HCT116 (cell line): ENCODE results near the gene RAB26. TPM values are rescaled to one million over a fixed set of nuclear protein-coding genes. Genes with fewer than 3 reads are reported as not detected.
"Not testable (repeated sequence)": the region's sequence is repeated elsewhere in the genome, so short reads cannot be mapped to it uniquely, and the experiment has no call there.

ENCODE experiments used
- ATAC-seq: fragments of 200-7000 bp; cut with Tn5 transposase; 2 replicates; pipeline ENCODE4 v1.9.1; 2020; ENCODE audit warnings: mild to moderate bottlenecking, moderate library complexity
- BruUV-seq: library from RNA; stranded (reverse); fragments of 400-500 nt; replicated peaks from 2 replicates; lab custom pipeline; 2021; lab: Mats Ljungman, UMichigan
- CTCF ChIA-PET: fragments of 300-600 bp; sonication (Branson Sonifier 250); formaldehyde crosslinking; loops from one replicate; lab custom pipeline; 2021; ENCODE audit warnings: antibody characterized with exemption; lab: Charles Lee
- POLR2A ChIA-PET: fragments of 300-600, 350-600 bp; sonication (Branson Sonifier 250); formaldehyde crosslinking; loops from one replicate; lab custom pipeline; 2021; ENCODE audit warnings: antibody characterized with exemption; lab: Charles Lee
- RAD21 ChIA-PET, 2 experiments: fragments of 300-600 bp; sonication (Branson Sonifier 250); formaldehyde crosslinking; loops; one replicate each; lab custom pipeline; 2023; ENCODE audit warnings: low total read pairs in 2 of 2; ENCODE audit not compliant: uncharacterized antibody in 2 of 2, unreplicated experiment in 2 of 2, low non-redundant PET in 1 of 2; lab: Charles Lee
- DNase-seq: peaks from one replicate; pipeline ENCODE4 v3.0.0-alpha.2; 2010; ENCODE audit warnings: low read depth, low spot score
- H2AFZ ChIP-seq: fragments of 200-600 bp; shearing (Covaris generic), sonication (generic); 2 replicates; pipeline ENCODE4 v1.6.1; 2017; ENCODE audit warnings: low read depth, mixed run types, mixed read lengths, antibody characterized with exemption, low read length; ENCODE audit not compliant: poor library complexity, severe bottlenecking
- H3K27ac ChIP-seq: 2 replicates; pipeline ENCODE4 v1.5.1; 2012; ENCODE audit warnings: low read depth, low read length
- H3K27me3 ChIP-seq: fragments of 200-600 bp; sonication (generic); 2 replicates; pipeline ENCODE4 v1.6.1; 2016; ENCODE audit warnings: mixed run types, low read length, mixed read lengths; ENCODE audit not compliant: insufficient read depth
- H3K36me3 ChIP-seq, 2 experiments: fragments of 200-500 bp in 1 of 2; fragments of 200-600 bp in 1 of 2; sonication (Bioruptor generic) in 1 of 2; sonication (generic) in 1 of 2; 2 replicates each; pipeline versions ENCODE4 v1.5.1 to v1.6.1; 2014 to 2016; ENCODE audit warnings: low read length in 2 of 2, inconsistent platforms in 1 of 2, mixed read lengths in 1 of 2, mixed run types in 1 of 2; ENCODE audit not compliant: insufficient read depth in 2 of 2, control insufficient read depth in 1 of 2
- H3K4me1 ChIP-seq, 2 experiments: fragments of 200-600 bp in 1 of 2; sonication (generic) in 1 of 2; 2 replicates each; pipeline versions ENCODE4 v1.5.1 to v1.6.1; 2012 to 2017; ENCODE audit warnings: low read length in 2 of 2, inconsistent platforms in 1 of 2, mild to moderate bottlenecking in 1 of 2, mixed read lengths in 1 of 2, mixed run types in 1 of 2, moderate library complexity in 1 of 2; ENCODE audit not compliant: insufficient read depth in 2 of 2, control insufficient read depth in 1 of 2
- H3K4me2 ChIP-seq: fragments of 200-600 bp; sonication (generic); 2 replicates; pipeline ENCODE4 v1.6.1; 2017; ENCODE audit warnings: mixed run types, low read length, mixed read lengths
- H3K4me3 ChIP-seq, 2 experiments: fragments of 200-600 bp in 1 of 2; sonication (generic) in 1 of 2; replicated peaks in 1 of 2; 2 replicates each; pipeline ENCODE4 v1.5.1; 2011 to 2016; ENCODE audit warnings: low read length in 2 of 2, control low read depth in 1 of 2, low read depth in 1 of 2, mild to moderate bottlenecking in 1 of 2, mixed read lengths in 1 of 2, mixed run types in 1 of 2
- H3K79me2 ChIP-seq: fragments of 200-600 bp; sonication (generic); 2 replicates; pipeline ENCODE4 v1.6.1; 2017; ENCODE audit warnings: mild to moderate bottlenecking, mixed run types, low read length, moderate library complexity, mixed read lengths; ENCODE audit not compliant: insufficient read depth
- H3K9ac ChIP-seq: fragments of 200-600 bp; sonication (generic); 2 replicates; pipeline ENCODE4 v1.6.1; 2016; ENCODE audit warnings: low read length, mixed read lengths
- H3K9me2 ChIP-seq: fragments of 200-600 bp; sonication (generic), shearing (Covaris generic); 2 replicates; pipeline ENCODE4 v1.6.1; 2017; ENCODE audit warnings: mixed run types, mild to moderate bottlenecking, moderate library complexity; ENCODE audit not compliant: insufficient read depth
- H3K9me3 ChIP-seq, 2 experiments: fragments of 200-500 bp in 1 of 2; fragments of 200-600 bp in 1 of 2; sonication (Bioruptor generic) in 1 of 2; sonication (generic) in 1 of 2; 2 replicates each; pipeline ENCODE4 v1.6.1; 2014 to 2017; ENCODE audit warnings: low read length in 2 of 2, mixed read lengths in 2 of 2, inconsistent platforms in 1 of 2, low read depth in 1 of 2, mild to moderate bottlenecking in 1 of 2, mixed run types in 1 of 2, moderate library complexity in 1 of 2; ENCODE audit not compliant: control insufficient read depth in 1 of 2, insufficient read depth in 1 of 2
- H4K20me1 ChIP-seq: fragments of 200-600 bp; sonication (generic), shearing (Covaris generic); 2 replicates; pipeline ENCODE4 v1.6.1; 2017; ENCODE audit warnings: mixed run types, mild to moderate bottlenecking, moderate library complexity; ENCODE audit not compliant: insufficient read depth
- intact Hi-C: fragments of 100-400 bp; cut with micrococcal nuclease; formaldehyde crosslinking; loops from 2 replicates; pipeline ENCODE4 v1.10.0; 2022
- total RNA-seq: library from RNA; stranded (reverse); gene quantifications from one replicate; pipeline ENCODE4 v1.2.1, GENCODE V29; 2021; ENCODE audit not compliant: unreplicated experiment

The RAB26 gene
- total RNA-seq, 1 experiment from 2014 or later = 44.9 TPM

GRCh38 chr16:2117341-2117740 is 31.1 kb upstream of the RAB26 start:
- H3K4me2 ChIP-seq, RAD21 ChIA-PET, DNase-seq, CTCF ChIA-PET, H2AFZ ChIP-seq, H4K20me1 ChIP-seq, H3K4me3 ChIP-seq, H3K9me2 ChIP-seq, H3K36me3 ChIP-seq, H3K9ac ChIP-seq, H3K4me1 ChIP-seq, H3K27me3 ChIP-seq, H3K9me3 ChIP-seq, BruUV-seq, POLR2A ChIA-PET, H3K27ac ChIP-seq, ATAC-seq, intact Hi-C loops: not testable (repeated sequence)
- H3K79me2 ChIP-seq = peaks cover 11% of the 10 kb centered on the region; the same call in 1 of the 2 replicates

- H3K27ac ChIP-seq, RAD21 ChIA-PET, H3K4me3 ChIP-seq, H3K36me3 ChIP-seq, H3K4me2 ChIP-seq, H3K27me3 ChIP-seq, H3K9me2 ChIP-seq, H2AFZ ChIP-seq, CTCF ChIA-PET, H3K9ac ChIP-seq, POLR2A ChIA-PET, intact Hi-C loops, H3K9me3 ChIP-seq, H4K20me1 ChIP-seq, DNase-seq, ATAC-seq, H3K4me1 ChIP-seq: not testable (repeated sequence)
- TSS peak; percentile 21 for BruUV-seq
- peaks cover 13% of the 10 kb centered on the region; the same call in 1 of the 2 replicates for H3K79me2 ChIP-seq
Observed at GRCh38 chr16:2117960-2118722, 30.3 kb upstream of the RAB26 start.

- BruUV-seq, POLR2A ChIA-PET, H4K20me1 ChIP-seq, H3K27ac ChIP-seq, H3K36me3 ChIP-seq, H3K4me2 ChIP-seq, H3K4me1 ChIP-seq, CTCF ChIA-PET, H3K27me3 ChIP-seq, H2AFZ ChIP-seq, DNase-seq, H3K9me2 ChIP-seq, H3K4me3 ChIP-seq, RAD21 ChIA-PET, H3K9me3 ChIP-seq, intact Hi-C loops, H3K9ac ChIP-seq: not testable (repeated sequence)
- peaks cover 27% of the 10 kb centered on the region; the same call in 1 of the 2 replicates for H3K79me2 ChIP-seq
- ATAC-seq = peak; percentile 42
Observed at GRCh38 chr16:2121325-2121724, 27.1 kb upstream of the RAB26 start.
